Stimulated activated CD8-positive, alpha-beta memory T cell treated with anti-CD3 and anti-CD28 coated beads, Interleukin-2, amount 100 ng/mL, for 48 hours (primary cell): ENCODE measurements around the gene ZBTB7B.

Experiments
- DNase-seq, 2 donors: peaks; one replicate each; pipeline ENCODE4 v3.0.0-alpha.2; 2020; ENCODE audit warnings: low read depth in 2 of 2

Gene ZBTB7B

GRCh38 chr1:155002464-155003226 lies at the start of gene ZBTB7B:
Gene ZBTB7B (plus strand): TSS chr1:155002802. CDS start chr1:155014661, 11,859 bp downstream.
- DNase-seq: no peak

GRCh38 chr1:154953611-154954038 lies 49.0 kb upstream of the ZBTB7B start:
- no peak for DNase-seq

- no peak for DNase-seq
Observed at GRCh38 chr1:154954541-154954940, 48.1 kb upstream of the ZBTB7B start.

DNA sequence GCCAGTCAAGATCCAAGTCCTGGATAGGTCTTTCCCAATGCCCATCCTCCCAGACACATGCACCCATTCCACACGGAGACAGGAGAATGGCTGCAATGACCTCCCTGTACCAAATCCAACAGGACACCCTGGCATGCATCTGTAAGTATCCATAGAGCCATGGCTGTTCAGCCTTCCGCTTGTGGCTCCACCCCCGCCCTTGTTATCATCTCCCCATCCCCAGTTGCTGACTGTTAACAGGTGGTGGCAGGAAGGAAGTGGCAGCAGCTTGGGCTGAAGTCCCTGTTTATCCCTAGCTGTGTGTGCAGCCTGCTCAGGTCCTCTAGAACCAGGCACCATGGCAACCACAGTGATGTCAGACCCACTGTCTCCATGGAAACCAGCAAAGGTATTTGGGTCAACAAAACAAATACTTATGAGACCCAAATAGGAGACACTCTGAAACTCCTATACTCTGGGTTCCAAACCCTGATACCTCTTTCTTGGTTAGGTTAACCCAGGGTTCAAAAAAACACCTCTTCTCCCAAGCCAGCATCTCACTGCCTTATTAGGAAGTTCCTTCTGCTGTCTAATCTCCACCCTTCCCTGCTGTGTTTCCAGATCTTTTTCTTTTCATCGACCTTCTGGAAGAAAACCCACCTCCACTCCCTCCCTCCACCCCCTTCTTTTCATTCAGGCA lies 47.4 kb upstream of the ZBTB7B start:
- peak; percentile 52 to 62 for DNase-seq

GRCh38 chr1:154955718-154956543 lies 46.7 kb upstream of the ZBTB7B start, which contains the start of gene PBXIP1:
Gene PBXIP1 (minus strand): TSS chr1:154956099. CDS start chr1:154953721, 2,378 bp downstream.
- peak; percentile 27 to 58 for DNase-seq

GRCh38 chr1:154956544-154956941 lies 46.1 kb upstream of the ZBTB7B start:
- DNase-seq: no peak

DNA sequence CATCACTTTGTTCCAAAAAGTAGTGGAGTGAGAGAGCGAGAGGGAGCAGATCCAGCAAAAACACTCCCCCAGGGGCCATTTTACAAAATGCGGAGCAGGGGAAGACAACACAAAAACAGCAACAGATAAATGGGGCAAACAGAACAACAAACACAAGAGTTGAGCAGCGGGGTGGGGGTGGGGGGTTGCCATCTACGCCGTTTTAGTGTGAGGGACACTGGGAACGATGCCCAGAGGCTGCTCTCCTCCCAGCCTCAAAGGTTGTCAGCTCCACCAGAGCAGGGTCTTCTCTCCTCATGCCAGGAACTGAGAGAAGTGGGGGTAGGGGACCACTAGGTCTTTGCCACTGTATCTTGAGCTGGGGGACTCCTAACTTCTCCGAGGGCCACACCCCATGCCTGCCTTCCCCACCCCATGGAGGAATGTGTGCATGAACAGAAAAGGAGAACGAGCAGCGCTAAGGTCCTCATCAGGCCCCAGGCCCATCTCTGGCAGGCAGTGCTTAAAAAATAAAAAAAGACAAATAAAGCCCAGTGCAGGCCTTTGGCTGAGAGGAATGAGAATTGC lies 45.4 kb upstream of the ZBTB7B start:
- DNase-seq: no peak

DNA sequence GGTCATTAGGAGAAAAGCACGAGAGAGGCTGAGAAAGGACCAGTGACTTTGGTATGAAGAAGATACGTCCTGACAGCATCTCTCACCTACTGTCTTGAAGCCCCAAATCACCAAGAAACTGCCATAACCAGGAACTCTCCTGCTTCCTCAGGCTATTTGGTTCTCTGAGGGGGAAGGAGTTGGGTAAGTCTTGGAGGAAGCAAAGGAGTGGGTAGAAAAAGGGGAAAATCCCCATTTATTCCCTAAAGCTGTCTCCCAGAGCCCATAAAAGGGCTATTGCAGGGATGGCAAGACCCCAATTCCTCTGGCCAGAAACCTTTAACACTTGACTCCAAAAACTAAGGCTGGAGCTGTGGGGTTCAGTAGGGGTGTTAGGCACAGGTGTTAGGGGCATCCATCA lies 44.6 kb upstream of the ZBTB7B start:
- no peak for DNase-seq

- no peak for DNase-seq
Observed at GRCh38 chr1:154958681-154959425, 43.7 kb upstream of the ZBTB7B start.

- no peak for DNase-seq
Observed at GRCh38 chr1:154959426-154959780, 43.2 kb upstream of the ZBTB7B start.

- no peak for DNase-seq
Observed at GRCh38 chr1:154960446-154961136, 42.0 kb upstream of the ZBTB7B start.

DNA sequence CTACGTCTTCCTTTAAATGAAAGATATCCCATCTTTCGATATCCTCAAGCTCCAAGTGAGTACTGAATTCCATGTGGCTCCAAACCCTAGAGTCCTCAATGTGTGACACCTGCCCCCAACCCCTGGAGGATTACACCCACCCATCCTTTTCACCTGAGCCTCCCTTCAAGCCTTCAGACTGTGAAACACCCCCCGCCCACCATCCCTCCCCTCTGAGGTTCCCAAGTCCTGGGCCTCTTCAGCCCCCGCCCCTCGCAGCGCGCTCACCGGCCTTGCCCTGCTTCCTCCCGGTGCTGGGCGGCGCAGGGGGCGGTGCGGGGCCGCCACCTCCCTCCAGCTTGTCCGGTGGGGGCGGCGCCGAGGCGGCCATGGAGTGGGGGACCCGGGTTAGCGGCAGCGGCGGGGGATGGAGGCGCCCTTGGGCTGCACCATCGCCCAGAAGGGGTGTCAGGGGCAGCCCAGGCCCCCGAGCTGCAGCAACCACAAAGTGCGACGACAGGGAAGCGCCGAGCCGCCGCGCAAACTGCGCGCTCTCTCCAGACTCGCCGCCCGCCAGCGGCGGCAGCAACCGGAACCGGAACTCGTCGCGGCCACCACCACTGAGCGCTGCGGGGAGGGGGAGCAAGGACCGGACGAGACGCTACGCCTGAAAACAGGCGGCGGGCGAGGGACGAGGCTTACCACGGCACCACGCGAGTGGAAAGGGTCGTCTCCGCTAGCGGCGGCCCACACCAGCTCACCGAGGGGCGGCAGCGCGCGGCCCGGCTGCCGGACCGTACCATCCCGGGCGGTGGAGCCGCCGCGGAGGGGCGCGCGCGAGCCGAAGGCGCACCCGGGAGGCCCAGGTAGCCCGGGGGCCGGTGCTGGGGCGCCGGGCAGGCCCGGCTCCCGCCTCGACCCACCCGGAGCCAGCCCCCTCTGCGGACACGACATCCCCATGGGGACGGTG lies 41.1 kb upstream of the ZBTB7B start, which contains the start of gene PYGO2:
Gene PYGO2 (minus strand): TSS at position 576 of the 949 bp plus-strand sequence. CDS start 206 bp downstream, at position 370.
- peak; percentile 76 to 78 for DNase-seq

- no peak for DNase-seq
Observed at GRCh38 chr1:154962156-154962749, 40.3 kb upstream of the ZBTB7B start.

- no peak for DNase-seq
Observed at GRCh38 chr1:154962795-154963330, 39.7 kb upstream of the ZBTB7B start.

DNA sequence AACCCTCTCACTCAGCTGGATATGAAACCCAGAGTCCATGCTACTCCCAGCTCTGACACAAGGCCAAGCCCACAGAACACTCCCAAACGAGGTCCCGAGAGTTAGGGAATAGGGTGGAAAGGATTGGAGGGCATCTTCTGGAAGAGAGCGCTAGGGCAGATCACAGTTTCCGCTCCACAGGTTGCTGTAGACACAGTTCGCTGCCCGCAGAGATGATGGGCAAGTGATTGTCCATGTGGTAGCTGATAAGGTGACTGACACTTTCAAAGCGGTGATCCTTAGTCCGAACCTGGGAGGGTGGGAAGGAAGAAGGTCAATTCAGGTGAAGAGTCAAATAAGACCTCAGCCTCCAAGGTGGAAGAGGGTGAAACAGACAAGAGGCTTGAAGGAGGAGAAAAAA lies 39.0 kb upstream of the ZBTB7B start:
- no peak for DNase-seq

- DNase-seq: no peak
Observed at GRCh38 chr1:154964359-154964758, 38.2 kb upstream of the ZBTB7B start.

DNA sequence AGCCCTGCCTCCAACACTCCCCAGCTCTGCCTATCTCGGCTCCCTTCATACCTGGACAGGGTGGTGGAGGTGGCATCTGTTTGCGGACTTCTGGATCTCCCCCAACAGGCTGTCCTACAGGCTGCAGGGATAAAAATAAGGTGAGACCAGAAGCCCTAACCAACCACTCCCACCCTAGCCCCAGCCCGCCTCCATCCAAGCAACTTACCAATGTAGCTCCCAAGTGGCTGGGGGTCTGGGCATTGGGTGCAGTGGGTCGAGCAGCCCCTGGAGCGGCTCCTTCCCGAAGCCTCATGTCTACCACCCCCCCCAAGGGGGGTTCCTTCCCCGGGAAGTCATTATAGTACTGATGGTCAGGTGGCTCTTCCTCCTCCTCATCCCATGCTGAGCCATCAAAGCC lies 36.5 kb upstream of the ZBTB7B start:
- no peak for DNase-seq

- DNase-seq: no peak
Observed at GRCh38 chr1:154967331-154967950, 35.2 kb upstream of the ZBTB7B start.
